T-helper 17 cell (primary cell): Measurements from ENCODE around the gene PSMC5. TPM values are rescaled to one million over a fixed set of nuclear protein-coding genes. Genes with fewer than 3 reads are reported as not detected.
"Not testable (repeated sequence)": the region's sequence is repeated elsewhere in the genome, so short reads cannot be mapped to it uniquely, and the experiment has no call there.

Experiments
- ATAC-seq: fragments of 150-1000 bp; cut with Tn5 transposase; 2 replicates; pipeline ENCODE4 v1.10.0; 2021; ENCODE audit warnings: mild to moderate bottlenecking, moderate library complexity
- DNase-seq, 3 donors: peaks; one replicate each; pipeline versions ENCODE4 v3.0.0 to v3.0.0-alpha.2; 2020 to 2021
- H3K9me3 ChIP-seq: one replicate; pipeline ENCODE4 v1.7.0; 2013; ENCODE audit warnings: low read length, mild to moderate bottlenecking; ENCODE audit not compliant: control insufficient read depth, poor library complexity, severe bottlenecking
- H3K27ac Mint-ChIP-seq: one replicate; pipeline ENCODE4 v1.8.0; 2022; ENCODE audit warnings: mild to moderate bottlenecking, moderate library complexity, mixed read lengths
- H3K27me3 Mint-ChIP-seq: one replicate; pipeline ENCODE4 v1.8.0; 2022; ENCODE audit warnings: mixed read lengths
- H3K36me3 Mint-ChIP-seq: one replicate; pipeline ENCODE4 v1.8.0; 2022; ENCODE audit warnings: low read depth, mixed read lengths
- H3K4me1 Mint-ChIP-seq: one replicate; pipeline ENCODE4 v1.8.0; 2022; ENCODE audit warnings: mild to moderate bottlenecking, mixed read lengths
- H3K4me3 Mint-ChIP-seq: one replicate; pipeline ENCODE4 v1.8.0; 2022; ENCODE audit warnings: mild to moderate bottlenecking, moderate library complexity, mixed read lengths
- total RNA-seq, 4 donors: library from RNA in 2 of 4; stranded (reverse) in 2 of 4; gene quantifications; one replicate each; pipeline ENCODE4 v1.2.3 and lab custom pipeline; 2022 to 2026

PSMC5 gene
- total RNA-seq, 2 donors from 2014 or later = 83.5 to 92.2 TPM

DNA sequence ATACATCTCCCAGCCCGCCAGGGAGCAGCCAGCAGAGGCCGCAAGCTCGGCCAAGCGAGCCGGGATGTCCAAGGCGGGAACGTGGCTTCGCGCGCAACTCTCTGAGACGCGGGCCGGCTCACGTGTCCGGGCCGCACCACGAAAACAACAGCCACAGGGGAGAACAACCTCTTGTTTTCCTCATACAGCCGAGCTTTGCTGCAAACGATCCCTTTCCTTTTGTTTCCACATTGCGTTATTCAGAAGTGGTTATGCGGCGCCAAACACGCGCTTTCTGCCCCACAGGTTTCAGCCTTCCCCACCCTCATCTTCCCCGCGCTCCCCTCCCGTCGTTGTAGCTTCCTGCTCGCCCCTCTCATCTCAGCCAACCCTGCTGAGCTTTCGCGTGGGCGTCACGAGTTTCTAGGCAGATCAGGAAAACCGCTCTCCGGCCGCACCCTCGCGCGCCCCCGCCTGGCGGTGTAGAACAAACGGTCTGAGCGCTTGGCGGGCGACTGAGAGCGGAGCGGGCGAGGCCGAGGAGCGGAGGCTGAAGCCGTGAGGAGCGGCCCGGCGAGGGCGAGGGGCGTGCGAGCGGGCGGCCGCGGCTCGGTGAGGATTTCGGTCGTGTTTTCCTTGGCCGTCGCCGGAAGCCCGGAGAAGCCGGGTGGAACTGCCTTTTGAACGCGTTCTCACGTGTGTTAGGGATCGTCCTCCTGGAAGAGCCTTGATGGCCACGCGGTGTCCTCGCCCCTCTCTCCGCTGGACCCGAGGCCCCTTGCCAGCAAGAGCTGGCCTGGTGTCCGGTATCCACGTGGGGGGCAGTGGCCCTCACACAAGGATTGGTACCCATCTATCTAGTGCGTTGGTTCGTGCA, 21.8 kb downstream of the PSMC5 start:
- peak overlapping the region; percentile 70 for H3K4me3 Mint-ChIP-seq
- H3K9me3 ChIP-seq = no peaks in the 10 kb centered on the region
- H3K27me3 Mint-ChIP-seq = no peaks in the 10 kb centered on the region
- peak; percentile 88 to 96 (median 89) for DNase-seq
- peak; percentile 98 for ATAC-seq
- peak overlapping the region; percentile 17 for H3K27ac Mint-ChIP-seq
- H3K4me1 Mint-ChIP-seq = peaks cover 16% of the 10 kb centered on the region
- H3K36me3 Mint-ChIP-seq = no peaks in the 10 kb centered on the region

DNA sequence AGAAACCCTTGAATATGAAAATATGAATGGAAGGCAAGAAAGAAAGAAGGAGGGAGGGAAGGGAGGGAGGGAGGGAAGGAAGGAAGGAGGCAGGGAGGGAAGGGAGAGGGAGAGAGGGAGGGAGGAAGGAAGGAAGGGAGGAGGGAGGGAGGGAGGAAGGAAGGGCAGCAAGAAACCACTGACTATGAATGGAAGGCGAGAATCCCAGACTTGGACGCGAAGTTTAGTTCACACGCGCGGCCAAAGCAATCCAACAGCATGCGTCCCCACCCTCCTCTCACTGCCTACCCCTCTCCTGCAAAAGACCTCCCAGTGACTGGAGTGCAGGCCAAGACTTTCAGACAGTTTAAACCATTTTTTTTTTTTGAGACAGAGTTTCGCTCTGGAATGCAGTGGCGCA, 23.2 kb downstream of the PSMC5 start:
- H3K4me3 Mint-ChIP-seq = no peak overlapping the region
- ATAC-seq (no peak), DNase-seq (no peak)
- H3K27me3 Mint-ChIP-seq = no peaks in the 10 kb centered on the region
- H3K4me1 Mint-ChIP-seq = peaks cover 14% of the 10 kb centered on the region
- no peaks in the 10 kb centered on the region for H3K36me3 Mint-ChIP-seq
- H3K9me3 ChIP-seq = no peaks in the 10 kb centered on the region
- no peak overlapping the region for H3K27ac Mint-ChIP-seq

DNA sequence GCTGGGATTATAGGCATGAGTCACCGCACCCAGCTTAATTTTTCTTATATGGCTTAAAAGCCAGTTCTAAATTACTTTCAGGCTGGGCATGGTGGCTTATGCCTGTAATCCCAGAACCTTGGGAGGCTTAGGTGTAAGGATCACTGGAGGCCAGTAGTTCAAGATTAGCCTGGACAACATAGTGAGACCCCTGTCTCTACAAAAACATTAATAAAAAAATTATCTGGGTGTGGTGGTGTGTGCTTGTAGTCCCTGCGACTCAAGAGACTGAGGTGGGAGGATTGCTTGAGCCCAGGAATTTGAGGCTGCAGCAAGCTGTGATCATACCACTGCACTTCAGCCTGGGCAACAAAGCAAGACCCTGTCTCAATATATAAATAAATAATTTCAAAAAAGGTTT, 26.0 kb downstream of the PSMC5 start:
- Mint-ChIP-seq H3K27ac (no peak overlapping the region), H3K4me1 (peaks cover 6% of the 10 kb centered on the region), H3K4me3 (no peak overlapping the region), H3K36me3 (no peaks in the 10 kb centered on the region), H3K27me3 (no peaks in the 10 kb centered on the region)
- ATAC-seq = no peak
- DNase-seq = no peak
- no peaks in the 10 kb centered on the region for H3K9me3 ChIP-seq

DNA sequence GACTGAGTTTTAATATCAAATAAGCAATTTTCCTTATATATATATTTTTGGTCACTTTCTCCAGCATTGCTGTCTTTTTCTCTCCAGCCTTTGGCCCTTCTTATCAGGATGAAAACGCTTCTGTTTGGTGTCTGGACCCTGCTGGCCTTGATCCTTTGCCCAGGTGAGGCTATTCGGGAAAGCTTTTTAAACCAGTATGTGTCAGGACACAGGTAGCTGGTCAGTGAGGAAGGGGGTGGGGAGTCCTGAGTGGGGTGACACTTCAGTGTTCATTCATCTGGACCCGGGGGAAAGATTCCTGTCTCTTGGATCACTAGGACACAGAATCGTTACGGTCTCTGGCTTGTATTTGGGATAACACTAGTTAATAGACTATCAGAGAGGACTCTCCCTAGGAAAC, 27.5 kb downstream of the PSMC5 start:
- Mint-ChIP-seq H3K27me3 (no peaks in the 10 kb centered on the region), H3K36me3 (no peaks in the 10 kb centered on the region), H3K27ac (no peak overlapping the region), H3K4me1 (peaks cover under 1% of the 10 kb centered on the region), H3K4me3 (no peak overlapping the region)
- H3K9me3 ChIP-seq = no peaks in the 10 kb centered on the region
- ATAC-seq (no peak), DNase-seq (no peak)

DNA sequence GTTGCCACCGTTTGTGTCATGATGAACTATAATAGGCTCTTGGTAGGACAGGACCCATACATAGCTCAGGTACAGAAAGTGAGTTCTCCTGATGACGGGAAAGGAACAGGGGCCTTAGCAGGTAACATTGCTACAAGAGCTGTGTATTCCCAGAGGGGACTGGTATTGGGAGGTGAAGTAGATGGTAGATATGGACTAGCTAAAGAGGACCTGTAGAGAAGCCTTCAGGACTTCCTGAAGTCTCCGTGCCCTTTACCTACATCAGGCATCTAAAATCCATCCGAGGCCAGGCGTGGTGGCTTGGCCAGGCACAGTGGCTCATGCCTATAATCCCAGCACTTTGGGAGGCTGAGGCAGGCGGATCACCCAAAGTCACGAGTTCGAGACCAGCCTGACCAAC, 28.0 kb downstream of the PSMC5 start:
- H3K9me3 ChIP-seq = no peaks in the 10 kb centered on the region
- H3K27ac Mint-ChIP-seq = no peak overlapping the region
- H3K4me3 Mint-ChIP-seq = no peak overlapping the region
- ATAC-seq = no peak
- peaks cover 3% of the 10 kb centered on the region for H3K27me3 Mint-ChIP-seq
- H3K4me1 Mint-ChIP-seq = no peaks in the 10 kb centered on the region
- H3K36me3 Mint-ChIP-seq = no peaks in the 10 kb centered on the region
- DNase-seq = no peak

DNA sequence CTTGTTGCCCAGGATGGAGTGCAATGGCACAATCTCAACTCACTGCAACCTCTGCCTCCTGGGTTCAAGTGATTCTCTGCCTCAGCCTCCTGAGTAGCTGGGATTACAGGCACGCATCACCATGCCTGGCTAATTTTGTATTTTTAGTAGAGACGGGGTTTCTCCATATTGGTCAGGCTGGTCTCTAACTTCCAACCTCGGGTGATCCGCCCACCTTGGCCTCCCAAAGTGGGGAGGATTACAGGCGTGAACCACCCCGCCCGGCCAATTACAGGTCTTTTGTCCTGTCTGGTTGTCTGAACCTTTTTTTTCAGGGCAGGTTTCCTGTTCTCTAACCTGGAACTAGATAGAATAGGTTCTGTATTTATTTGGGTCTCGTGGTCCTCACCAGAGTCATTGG, 29.2 kb downstream of the PSMC5 start:
- not testable (repeated sequence) for H3K27ac Mint-ChIP-seq, H3K4me1 Mint-ChIP-seq, H3K36me3 Mint-ChIP-seq, H3K4me3 Mint-ChIP-seq, H3K9me3 ChIP-seq, DNase-seq, ATAC-seq
- H3K27me3 Mint-ChIP-seq = peaks cover 12% of the 10 kb centered on the region

DNA sequence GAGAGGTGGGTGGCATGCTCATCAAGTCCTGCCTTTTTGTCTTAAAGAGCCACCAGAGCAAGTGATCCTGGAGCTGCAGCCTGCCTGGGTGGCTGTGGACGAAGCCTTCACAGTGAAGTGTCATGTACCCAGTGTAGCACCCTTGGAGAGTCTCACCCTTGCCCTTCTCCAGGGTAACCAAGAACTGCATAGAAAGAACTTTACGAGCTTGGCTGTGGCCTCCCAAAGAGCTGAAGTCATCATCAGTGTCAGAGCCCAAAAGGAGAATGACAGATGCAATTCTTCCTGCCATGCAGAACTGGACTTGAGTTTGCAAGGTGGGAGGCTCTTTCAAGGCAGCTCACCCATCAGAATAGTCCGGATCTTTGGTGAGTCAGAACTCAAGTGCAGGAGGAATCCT, 32.0 kb downstream of the PSMC5 start:
- DNase-seq = no peak
- no peak for ATAC-seq
- Mint-ChIP-seq H3K4me1 (no peaks in the 10 kb centered on the region), H3K4me3 (no peak overlapping the region), H3K27me3 (peaks cover 12% of the 10 kb centered on the region), H3K27ac (no peak overlapping the region), H3K36me3 (no peaks in the 10 kb centered on the region)
- H3K9me3 ChIP-seq = no peaks in the 10 kb centered on the region

DNA sequence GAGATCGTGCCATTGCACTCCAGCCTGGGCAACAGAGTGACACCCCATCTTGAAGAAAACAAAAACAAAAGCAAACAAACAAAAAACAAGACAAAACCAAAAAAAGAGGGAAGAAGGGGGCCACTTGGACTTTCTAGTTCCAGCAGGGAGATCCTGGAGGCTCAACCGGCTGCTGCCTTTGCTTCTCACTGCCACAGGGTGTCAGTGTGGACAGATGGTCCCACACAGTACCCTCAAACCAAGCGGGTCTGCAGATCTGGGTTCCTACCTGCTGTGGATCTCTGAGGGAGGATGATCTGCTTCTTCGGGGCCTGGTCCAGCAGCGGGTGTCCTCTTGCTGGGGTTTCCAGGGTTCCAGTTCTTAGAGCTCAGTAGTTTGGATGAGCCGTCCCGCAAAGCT, 39.4 kb downstream of the PSMC5 start:
- not testable (repeated sequence) for H3K9me3 ChIP-seq, H3K27me3 Mint-ChIP-seq, H3K4me3 Mint-ChIP-seq, H3K27ac Mint-ChIP-seq, H3K4me1 Mint-ChIP-seq, DNase-seq, ATAC-seq, H3K36me3 Mint-ChIP-seq

DNA sequence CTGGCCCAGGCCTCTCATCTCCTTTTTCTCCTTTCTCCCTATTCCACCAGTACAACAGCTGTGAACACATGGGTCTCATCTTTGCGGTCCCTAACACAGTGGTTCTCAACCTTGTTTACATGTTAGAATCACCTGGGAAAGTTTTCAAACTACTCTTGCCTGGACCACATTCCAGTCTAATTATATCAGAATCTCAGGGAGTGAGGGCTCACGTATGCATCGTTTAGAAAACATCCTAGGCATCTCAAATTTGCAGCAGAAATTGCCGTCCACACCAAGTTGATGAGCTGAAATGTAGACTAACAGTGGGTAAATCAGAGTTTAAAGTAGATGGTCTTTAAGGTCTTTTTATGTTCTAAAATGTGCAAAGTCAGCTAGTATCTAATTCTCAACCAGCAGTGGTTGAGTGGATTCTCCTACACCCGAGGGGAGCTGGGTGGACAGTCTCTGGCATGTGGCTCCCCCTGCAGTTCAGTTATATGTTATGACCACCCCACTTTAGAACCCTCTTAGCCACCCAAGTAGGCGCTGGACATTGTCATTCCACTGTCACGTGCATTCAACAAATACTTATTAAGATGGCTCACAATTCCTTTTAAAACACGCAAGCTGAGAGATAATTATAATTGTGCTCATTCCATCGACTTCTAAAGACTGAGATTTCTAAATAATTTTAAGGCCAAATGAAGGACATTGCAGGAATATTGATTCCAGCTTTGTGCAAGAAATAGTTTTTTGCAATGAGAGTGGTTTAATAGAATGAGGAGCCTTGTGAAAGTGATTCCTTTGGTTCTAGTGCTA, 42.5 kb downstream of the PSMC5 start:
- not testable (repeated sequence) for H3K27me3 Mint-ChIP-seq, H3K4me3 Mint-ChIP-seq, H3K9me3 ChIP-seq, DNase-seq, ATAC-seq, H3K36me3 Mint-ChIP-seq, H3K4me1 Mint-ChIP-seq, H3K27ac Mint-ChIP-seq

DNA sequence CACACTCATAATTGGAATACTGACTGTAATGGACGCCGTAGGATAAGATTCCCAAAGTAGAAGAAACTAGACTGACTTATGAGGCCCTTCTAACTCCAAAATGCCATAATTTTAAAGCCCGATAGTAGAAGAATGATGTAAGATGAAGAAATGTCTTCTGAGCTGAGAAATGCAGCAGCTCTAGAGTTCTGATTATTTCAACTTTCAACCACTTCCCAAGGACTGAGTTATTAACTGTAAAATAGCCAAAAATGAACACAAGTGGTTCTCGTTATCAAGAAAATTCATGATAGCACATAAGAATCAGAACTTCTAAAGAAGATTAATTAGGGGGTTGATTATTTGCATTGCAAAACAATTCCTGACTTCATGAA, 43.0 kb downstream of the PSMC5 start:
- H3K36me3 Mint-ChIP-seq, H3K9me3 ChIP-seq, DNase-seq, H3K4me3 Mint-ChIP-seq, ATAC-seq, H3K27ac Mint-ChIP-seq, H3K27me3 Mint-ChIP-seq, H3K4me1 Mint-ChIP-seq: not testable (repeated sequence)

DNA sequence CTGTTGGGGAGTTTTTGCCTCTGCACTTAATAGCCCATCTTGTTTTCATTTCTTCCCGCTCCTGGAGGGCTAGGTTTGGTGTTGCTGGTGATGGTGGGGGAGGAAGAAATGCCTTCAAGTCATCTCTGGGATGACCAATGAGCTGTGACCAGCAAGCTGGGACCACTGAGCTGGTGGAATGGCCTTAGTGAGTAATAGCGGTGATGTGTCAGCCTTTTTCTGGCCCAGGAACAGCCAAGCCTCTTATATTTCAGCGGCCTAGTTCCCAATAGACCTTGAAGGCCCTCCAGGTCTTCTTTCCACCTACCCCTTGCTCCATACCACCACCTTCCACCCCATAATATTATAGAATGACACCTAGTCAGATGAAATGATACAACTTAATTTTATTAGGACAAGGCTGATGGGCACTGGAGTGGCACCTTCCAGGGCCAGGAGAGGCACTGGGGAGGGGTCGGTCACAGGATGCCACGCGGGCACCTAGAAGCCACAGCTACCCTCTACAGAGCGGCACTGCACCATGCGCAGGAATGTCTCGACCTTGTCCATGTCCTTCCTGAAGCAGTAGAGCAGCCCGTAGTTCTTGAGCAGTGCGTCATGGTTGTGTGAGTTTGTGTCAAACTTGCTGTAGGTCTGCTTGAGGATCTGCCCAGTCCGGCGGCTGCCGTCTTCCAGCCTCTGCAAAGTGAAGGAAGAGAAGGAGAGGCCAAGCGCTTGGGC, 44.6 kb downstream of the PSMC5 start:
- H3K27ac Mint-ChIP-seq, ATAC-seq: not testable (repeated sequence)

DNA sequence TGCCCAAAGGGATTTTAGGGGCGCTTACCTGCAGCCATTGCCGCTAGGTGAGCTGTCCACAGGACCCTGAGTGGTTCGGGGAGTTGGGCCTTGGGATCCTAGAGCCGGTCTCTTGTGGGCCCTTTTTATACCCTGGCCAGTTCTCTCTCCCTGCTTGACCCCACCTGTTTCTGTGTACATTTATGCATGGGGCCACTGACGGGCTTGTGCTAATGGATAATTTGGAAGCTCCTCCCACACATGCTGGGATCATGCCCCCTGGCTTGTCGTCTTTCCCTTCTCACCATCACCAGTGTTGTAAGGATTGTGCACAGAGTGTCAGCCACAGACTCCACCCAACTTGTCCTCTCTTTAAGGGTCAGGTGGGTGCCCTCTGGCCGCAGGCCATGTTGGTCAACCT, 46.3 kb downstream of the PSMC5 start, which contains the start of gene CSH2:
CSH2 (minus strand) TSS at position 101 of the 400 bp plus-strand sequence; CDS start at position 38, 63 bp downstream.
- ATAC-seq, H3K9me3 ChIP-seq, H3K4me3 Mint-ChIP-seq, H3K36me3 Mint-ChIP-seq, H3K4me1 Mint-ChIP-seq, H3K27ac Mint-ChIP-seq, H3K27me3 Mint-ChIP-seq, DNase-seq: not testable (repeated sequence)

More for the DNA sequence above, 44.6 kb downstream of the PSMC5 start:
- not testable (repeated sequence) for DNase-seq, H3K9me3 ChIP-seq, H3K36me3 Mint-ChIP-seq, H3K4me1 Mint-ChIP-seq, H3K4me3 Mint-ChIP-seq, H3K27me3 Mint-ChIP-seq

DNA sequence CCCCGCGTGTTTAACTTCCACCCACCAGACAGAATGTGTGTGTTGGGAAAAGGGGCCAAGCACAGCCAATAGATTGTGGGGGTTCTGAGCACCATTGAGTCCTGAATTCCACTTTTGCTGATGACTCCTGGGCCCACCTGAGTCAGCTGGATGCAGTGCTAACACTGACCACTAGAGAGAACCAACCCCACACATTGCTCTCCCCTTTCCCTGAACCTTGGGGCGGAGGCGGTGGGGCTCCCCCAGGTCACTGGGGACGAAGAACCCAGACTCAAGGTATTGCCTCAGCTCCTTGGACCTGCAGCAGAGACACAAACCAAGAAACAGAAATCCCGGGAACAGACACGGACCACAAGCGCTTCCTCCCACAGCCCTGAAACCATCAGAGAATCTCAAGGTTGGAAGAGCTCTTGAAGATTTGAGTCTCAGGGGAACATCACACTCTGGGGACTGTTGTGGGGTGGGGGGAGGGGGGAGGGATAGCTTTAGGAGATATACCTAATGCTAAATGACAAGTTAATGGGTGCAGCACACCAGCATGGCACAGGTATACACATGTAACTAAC, 46.9 kb downstream of the PSMC5 start:
- DNase-seq, ATAC-seq, H3K4me1 Mint-ChIP-seq, H3K9me3 ChIP-seq, H3K27ac Mint-ChIP-seq, H3K36me3 Mint-ChIP-seq, H3K4me3 Mint-ChIP-seq, H3K27me3 Mint-ChIP-seq: not testable (repeated sequence)
